Panc1 (cell line): ENCODE measurements around the gene SLC6A17. TPM values are rescaled to one million over a fixed set of nuclear protein-coding genes. Genes with fewer than 3 reads are reported as not detected.

Experiments
- ATAC-seq: fragments of 200-7000 bp; cut with Tn5 transposase; 2 replicates; pipeline ENCODE4 v1.9.1; 2020; ENCODE audit warnings: mild to moderate bottlenecking, moderate library complexity
- BruUV-seq: library from RNA; stranded (reverse); fragments of 400-500 nt; replicated peaks from 2 replicates; lab custom pipeline; 2021; lab: Mats Ljungman, UMichigan
- CTCF ChIA-PET: fragments of 300-600 bp; sonication (Branson Sonifier 250); formaldehyde crosslinking; loops from one replicate; lab custom pipeline; 2022; ENCODE audit warnings: antibody characterized with exemption; lab: Charles Lee
- POLR2A ChIA-PET: fragments of 300-600 bp; sonication (Branson Sonifier 250); formaldehyde crosslinking; loops from one replicate; lab custom pipeline; 2022; ENCODE audit warnings: antibody characterized with exemption; lab: Charles Lee
- DNase-seq: peaks from one replicate; pipeline ENCODE4 v3.0.0-alpha.2; 2010; ENCODE audit warnings: low read depth, low spot score
- H3K27ac ChIP-seq: 2 replicates; pipeline ENCODE4 v1.5.1; 2011; ENCODE audit warnings: mild to moderate bottlenecking, low read length, inconsistent platforms
- H3K27me3 ChIP-seq: fragments of 200-500 bp; sonication (Bioruptor generic); 2 replicates; pipeline ENCODE4 v1.6.0; 2014; ENCODE audit warnings: low read length, inconsistent platforms; ENCODE audit not compliant: control insufficient read depth, insufficient read depth
- H3K36me3 ChIP-seq: fragments of 200-500 bp; sonication (Bioruptor generic); 2 replicates; pipeline ENCODE4 v1.5.1; 2014; ENCODE audit warnings: inconsistent platforms, mild to moderate bottlenecking, low read length, moderate library complexity; ENCODE audit not compliant: control insufficient read depth, insufficient read depth
- H3K4me1 ChIP-seq: 2 replicates; pipeline ENCODE4 v1.5.1; 2011; ENCODE audit warnings: inconsistent platforms, mild to moderate bottlenecking, low read length, moderate library complexity; ENCODE audit not compliant: control insufficient read depth, insufficient read depth
- H3K4me3 ChIP-seq, 2 experiments: 2 replicates each; pipeline ENCODE4 v1.5.1; 2011 to 2012; ENCODE audit warnings: low read depth in 2 of 2, low read length in 2 of 2, mild to moderate bottlenecking in 2 of 2, inconsistent platforms in 1 of 2, moderate library complexity in 1 of 2
- H3K9me3 ChIP-seq: fragments of 200-500 bp; sonication (Bioruptor generic); 2 replicates; pipeline ENCODE4 v1.5.1; 2014; ENCODE audit warnings: low read depth, mild to moderate bottlenecking, inconsistent platforms, low read length, moderate library complexity; ENCODE audit not compliant: control insufficient read depth, insufficient read depth
- POLR2AphosphoS5 ChIP-seq: IDR thresholded peaks from 2 replicates; pipeline ENCODE4 v1.6.1; 2012; ENCODE audit warnings: mild to moderate bottlenecking, low read depth, low read length, moderate library complexity
- SIN3A ChIP-seq: IDR thresholded peaks from 2 replicates; pipeline ENCODE4 v1.6.1; 2012; ENCODE audit warnings: low read depth, mild to moderate bottlenecking, low read length, moderate library complexity, borderline replicate concordance; ENCODE audit not compliant: insufficient read depth
- TCF7L2 ChIP-seq: IDR thresholded peaks from 2 replicates; pipeline ENCODE4 v1.6.1; 2011; ENCODE audit warnings: mild to moderate bottlenecking, low read depth, low read length, inconsistent platforms
- in situ Hi-C: cut with HindIII; loops from 2 replicates; pipeline ENCODE4 v1.10.0; 2016; ENCODE audit warnings: low sequenced_read_pairs, low pct_unique_long_range_greater_than_20kb
- intact Hi-C: fragments of 100-400 bp; cut with micrococcal nuclease; formaldehyde crosslinking; loops from one replicate; pipeline ENCODE4 v1.10.0; 2022; ENCODE audit not compliant: unreplicated experiment
- total RNA-seq: library from RNA; stranded (reverse); gene quantifications from one replicate; pipeline ENCODE4 v1.2.1, GENCODE V29; 2021; ENCODE audit not compliant: unreplicated experiment
- TF ChIP-seq, protein P1 (sequence below), 2 experiments: IDR thresholded peaks; 2 replicates each; pipeline ENCODE4 v1.6.1; 2011 to 2012; ENCODE audit warnings: low read depth in 2 of 2, control low read depth in 1 of 2, low read length in 1 of 2, mild to moderate bottlenecking in 1 of 2, moderate library complexity in 1 of 2; ENCODE audit not compliant: insufficient read depth in 1 of 2
- TF ChIP-seq, protein P2 (sequence below): fragments of 450-650 bp; IDR thresholded peaks from 2 replicates; pipeline ENCODE4 v1.5.1; 2017; ENCODE audit warnings: mild to moderate bottlenecking

SLC6A17 gene
- total RNA-seq, 1 experiment from 2014 or later, result 5.7 TPM

DNA sequence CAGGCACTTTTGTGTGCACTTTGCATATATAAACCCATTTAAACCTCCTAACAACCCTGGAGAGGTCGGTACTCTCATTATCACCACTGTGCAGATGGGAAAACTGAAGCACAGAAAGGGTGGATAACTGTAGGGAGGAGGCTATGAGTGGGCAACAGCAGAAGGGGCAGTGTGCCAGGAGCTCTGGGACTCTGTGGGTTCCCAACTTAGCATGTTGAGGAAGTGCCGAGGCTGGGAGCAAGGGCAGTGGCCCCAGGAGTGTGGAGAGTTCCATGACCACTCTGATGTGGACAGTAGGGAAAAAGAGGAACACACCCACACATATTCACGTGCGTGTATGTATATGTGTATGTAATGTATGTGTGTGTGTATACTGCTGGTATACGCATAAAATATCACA lies 34.2 kb downstream of the SLC6A17 start:
- no peak for TF ChIP-seq POLR2AphosphoS5
- TF ChIP-seq, protein P1, sequence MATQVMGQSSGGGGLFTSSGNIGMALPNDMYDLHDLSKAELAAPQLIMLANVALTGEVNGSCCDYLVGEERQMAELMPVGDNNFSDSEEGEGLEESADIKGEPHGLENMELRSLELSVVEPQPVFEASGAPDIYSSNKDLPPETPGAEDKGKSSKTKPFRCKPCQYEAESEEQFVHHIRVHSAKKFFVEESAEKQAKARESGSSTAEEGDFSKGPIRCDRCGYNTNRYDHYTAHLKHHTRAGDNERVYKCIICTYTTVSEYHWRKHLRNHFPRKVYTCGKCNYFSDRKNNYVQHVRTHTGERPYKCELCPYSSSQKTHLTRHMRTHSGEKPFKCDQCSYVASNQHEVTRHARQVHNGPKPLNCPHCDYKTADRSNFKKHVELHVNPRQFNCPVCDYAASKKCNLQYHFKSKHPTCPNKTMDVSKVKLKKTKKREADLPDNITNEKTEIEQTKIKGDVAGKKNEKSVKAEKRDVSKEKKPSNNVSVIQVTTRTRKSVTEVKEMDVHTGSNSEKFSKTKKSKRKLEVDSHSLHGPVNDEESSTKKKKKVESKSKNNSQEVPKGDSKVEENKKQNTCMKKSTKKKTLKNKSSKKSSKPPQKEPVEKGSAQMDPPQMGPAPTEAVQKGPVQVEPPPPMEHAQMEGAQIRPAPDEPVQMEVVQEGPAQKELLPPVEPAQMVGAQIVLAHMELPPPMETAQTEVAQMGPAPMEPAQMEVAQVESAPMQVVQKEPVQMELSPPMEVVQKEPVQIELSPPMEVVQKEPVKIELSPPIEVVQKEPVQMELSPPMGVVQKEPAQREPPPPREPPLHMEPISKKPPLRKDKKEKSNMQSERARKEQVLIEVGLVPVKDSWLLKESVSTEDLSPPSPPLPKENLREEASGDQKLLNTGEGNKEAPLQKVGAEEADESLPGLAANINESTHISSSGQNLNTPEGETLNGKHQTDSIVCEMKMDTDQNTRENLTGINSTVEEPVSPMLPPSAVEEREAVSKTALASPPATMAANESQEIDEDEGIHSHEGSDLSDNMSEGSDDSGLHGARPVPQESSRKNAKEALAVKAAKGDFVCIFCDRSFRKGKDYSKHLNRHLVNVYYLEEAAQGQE (IDR thresholded peaks at IDR 0.05; ENCODE audit: insufficient read depth in 1 of 2, low read depth in 2 of 2, low read length in 1 of 2), result no peak
- ATAC-seq, result no peak
- Histone ChIP-seq H3K27me3 (no peaks in the 10 kb centered on the region), H3K27ac (no peak overlapping the region), H3K4me3 (no peak overlapping the region), H3K9me3 (no peaks in the 10 kb centered on the region), H3K36me3 (no peaks in the 10 kb centered on the region), H3K4me1 (peaks cover 5% of the 10 kb centered on the region)
- in situ Hi-C loops (no loop called here), intact Hi-C loops (no loop called here)
- ChIA-PET POLR2A (no interaction called here), CTCF (interaction anchor here (0.6 kb wide), 1 partner anchor 134 kb away, joined by 6 read pairs; no protein-coding TSS in a partner anchor)
- no peak for DNase-seq
- no TSS peak for BruUV-seq

DNA sequence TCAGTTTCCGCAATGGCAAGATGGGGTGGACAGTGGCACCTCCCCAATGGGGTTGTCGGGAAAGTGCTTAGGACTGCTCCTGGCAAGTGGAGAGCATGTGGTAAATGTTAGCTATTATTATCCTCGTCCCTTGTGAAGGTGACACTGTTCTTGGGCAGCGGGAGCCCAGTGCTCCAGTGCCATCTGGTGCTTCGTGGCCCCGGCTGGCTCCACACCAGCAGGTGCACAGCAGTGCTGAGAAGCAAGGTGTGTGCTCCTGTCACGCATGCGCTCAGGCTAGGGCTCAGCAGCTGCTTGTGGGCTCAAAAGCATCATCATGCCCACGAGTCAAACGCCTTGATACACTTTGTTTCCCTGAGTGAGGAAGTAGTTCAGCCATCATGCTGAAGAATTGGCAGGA lies 34.9 kb downstream of the SLC6A17 start:
- intact Hi-C loops (no loop called here), in situ Hi-C loops (no loop called here)
- Histone ChIP-seq H3K27ac (no peak overlapping the region), H3K9me3 (no peaks in the 10 kb centered on the region), H3K36me3 (no peaks in the 10 kb centered on the region), H3K27me3 (no peaks in the 10 kb centered on the region), H3K4me1 (peaks cover 5% of the 10 kb centered on the region), H3K4me3 (no peak overlapping the region)
- CTCF ChIA-PET, result interaction anchor here (0.6 kb wide), 1 partner anchor 133 kb away, joined by 6 read pairs; no protein-coding TSS in a partner anchor
- POLR2A ChIA-PET, result no interaction called here
- TF ChIP-seq SIN3A (no peak), TCF7L2 (no peak), POLR2AphosphoS5 (no peak)
- TF ChIP-seq, protein P2, sequence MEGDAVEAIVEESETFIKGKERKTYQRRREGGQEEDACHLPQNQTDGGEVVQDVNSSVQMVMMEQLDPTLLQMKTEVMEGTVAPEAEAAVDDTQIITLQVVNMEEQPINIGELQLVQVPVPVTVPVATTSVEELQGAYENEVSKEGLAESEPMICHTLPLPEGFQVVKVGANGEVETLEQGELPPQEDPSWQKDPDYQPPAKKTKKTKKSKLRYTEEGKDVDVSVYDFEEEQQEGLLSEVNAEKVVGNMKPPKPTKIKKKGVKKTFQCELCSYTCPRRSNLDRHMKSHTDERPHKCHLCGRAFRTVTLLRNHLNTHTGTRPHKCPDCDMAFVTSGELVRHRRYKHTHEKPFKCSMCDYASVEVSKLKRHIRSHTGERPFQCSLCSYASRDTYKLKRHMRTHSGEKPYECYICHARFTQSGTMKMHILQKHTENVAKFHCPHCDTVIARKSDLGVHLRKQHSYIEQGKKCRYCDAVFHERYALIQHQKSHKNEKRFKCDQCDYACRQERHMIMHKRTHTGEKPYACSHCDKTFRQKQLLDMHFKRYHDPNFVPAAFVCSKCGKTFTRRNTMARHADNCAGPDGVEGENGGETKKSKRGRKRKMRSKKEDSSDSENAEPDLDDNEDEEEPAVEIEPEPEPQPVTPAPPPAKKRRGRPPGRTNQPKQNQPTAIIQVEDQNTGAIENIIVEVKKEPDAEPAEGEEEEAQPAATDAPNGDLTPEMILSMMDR, result no peak
- TF ChIP-seq, protein P1 (IDR thresholded peaks at IDR 0.05; ENCODE audit: insufficient read depth in 1 of 2, low read depth in 2 of 2, low read length in 1 of 2), result no peak
- no TSS peak for BruUV-seq
- DNase-seq (no peak), ATAC-seq (0 out of 2 replicates have a peak, but pooled peaks have one; percentile 33)
